ENCODE measurements around the gene SHANK3.

SHANK3 gene

DNA sequence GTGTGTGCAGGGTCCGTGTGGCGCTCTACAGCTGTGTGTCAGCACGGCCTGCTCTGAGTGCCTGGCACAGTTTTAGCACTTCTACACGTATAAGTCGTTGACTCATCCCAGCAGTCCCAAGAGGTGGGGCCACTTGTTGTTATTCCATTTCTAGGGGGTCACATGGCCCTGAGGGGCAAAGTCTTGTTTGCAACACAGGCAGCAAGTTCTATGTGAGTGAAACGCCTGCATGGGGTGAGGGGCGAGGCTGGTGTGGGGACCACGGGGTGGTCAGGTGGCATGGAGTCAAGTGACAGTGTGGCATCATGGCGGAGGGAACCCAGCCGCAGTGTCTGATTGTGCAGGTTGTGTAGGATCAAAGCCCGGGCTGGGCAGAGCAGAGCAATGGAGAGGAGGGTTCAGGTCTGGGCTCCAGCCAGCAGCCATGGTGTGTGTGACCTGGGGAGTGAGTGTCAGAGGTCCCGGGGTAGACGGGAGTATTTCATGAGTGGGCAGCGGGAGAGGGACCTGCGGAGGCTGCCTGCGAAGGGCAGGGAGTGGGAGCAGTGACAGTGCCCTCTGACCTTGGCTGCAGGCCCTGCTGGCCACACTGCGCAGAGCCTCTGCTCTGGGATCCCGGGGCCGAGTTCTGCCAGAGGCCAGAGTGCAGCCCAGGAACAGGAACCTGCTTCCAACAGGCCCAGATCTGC is 27.9 kb downstream of the SHANK3 start:
- DNase-seq: no peak

DNA sequence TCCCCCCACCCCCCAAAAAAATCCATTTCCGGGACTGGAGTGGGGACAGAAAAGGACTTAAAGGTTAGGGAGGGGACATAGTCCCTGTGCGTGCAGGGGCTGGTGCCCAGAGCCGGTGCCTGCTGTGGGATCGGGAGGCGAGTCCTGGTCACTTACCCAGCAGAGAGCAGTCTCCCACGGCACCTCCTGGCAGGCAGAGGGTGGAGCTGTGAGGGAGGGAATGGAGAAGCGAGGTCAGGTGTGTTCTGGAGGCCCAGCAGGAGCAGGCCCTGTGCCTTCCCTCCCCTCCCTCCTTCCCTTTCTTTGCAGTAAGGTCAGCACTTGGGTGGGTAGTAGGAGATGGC is 28.4 kb downstream of the SHANK3 start:
- no peak for DNase-seq

DNA sequence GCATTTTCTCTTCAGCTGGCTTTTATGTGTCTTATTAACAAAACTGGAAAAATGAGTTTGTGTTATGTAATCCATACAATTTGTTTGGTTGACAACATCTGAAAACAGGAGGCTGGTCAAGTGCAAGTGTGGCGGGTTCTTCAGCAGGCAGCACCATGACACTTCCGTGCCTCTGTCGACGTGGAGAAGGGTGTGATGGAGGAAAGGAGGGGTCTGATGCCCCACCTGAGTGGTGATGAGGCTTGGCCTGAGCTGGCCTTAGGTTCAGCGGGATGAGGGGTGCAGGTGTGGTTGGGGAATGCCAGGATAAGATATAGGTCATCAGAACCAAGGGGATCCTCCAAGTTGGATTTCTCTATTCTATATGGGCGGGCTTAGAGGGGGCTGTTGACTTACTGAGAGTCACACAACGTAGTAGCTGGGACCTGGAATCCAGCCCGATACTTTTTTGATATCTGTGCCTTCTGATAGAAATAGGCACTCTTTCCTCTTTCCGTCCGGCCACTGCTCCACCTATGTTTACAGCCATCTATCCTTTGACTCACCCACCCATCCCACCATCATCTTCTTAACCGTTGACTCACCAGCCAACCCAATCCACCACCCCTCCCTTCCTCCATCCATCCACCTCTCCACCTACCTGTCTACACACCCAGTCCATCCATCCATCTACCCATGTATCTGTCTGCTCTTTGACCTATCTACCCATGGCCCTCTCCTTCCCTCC is 29.0 kb downstream of the SHANK3 start:
- DNase-seq: no peak

DNA sequence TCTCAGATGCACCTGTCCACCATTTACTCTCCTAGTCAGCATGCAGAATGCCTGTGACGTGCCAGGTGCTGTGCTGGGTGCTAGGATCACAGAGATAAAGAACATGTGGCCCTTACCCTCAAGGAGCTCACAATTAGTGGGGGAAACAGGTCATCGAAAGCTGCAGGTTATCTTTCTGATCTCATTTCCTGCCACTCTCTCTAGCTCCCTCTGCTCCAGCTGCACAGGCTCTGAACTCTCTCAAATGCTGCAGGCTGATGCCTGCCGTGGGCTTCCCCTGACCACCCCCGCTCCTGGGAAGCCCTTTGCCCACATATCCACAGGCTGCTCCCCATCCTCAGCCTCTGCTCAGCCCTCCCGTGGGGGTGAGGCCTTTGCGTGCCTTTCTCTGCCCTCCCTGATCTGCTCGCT is 29.6 kb downstream of the SHANK3 start:
- DNase-seq: no peak

DNA sequence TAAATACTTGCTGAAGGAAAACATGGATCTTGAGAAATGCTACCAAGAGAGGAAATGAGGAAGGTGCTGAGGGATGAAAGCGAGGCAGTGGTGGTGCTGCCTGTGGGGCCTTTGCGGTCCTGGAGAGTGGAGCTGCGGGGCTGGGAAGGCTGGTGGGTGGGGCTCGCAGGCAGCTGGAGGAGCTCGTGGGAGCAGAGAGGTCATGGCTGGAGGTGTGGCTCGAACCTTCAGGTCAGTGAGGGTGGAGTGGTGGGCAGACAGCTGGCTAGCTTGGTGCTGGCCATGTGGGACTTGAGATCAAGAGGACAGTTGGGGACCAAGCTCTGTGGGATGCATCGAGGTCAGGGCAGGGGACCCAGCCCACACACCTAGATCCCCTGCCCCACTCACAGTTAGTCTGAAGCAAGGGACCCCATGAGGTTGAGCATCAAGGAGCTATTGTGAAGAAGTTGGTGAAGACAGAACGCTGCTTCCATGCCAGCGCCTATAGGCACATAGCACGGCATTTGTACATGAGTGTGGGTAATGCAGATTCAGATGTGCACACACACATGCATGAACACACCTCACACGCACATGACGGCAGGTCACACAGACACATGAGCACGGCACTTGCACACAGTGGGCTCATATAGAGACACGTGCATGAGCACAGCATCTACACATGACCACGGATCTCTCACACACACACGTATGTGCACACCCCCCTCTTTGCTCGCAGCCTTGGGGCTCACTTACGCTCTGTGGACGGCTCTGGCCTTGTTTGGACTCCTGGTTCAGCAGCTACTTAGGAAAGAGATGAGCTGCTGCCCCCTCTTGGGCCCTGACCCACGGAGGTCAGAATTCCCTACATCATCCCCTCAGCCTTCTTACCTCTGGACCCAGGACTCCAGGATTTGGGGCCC is 30.4 kb downstream of the SHANK3 start:
- DNase-seq: no peak

DNA sequence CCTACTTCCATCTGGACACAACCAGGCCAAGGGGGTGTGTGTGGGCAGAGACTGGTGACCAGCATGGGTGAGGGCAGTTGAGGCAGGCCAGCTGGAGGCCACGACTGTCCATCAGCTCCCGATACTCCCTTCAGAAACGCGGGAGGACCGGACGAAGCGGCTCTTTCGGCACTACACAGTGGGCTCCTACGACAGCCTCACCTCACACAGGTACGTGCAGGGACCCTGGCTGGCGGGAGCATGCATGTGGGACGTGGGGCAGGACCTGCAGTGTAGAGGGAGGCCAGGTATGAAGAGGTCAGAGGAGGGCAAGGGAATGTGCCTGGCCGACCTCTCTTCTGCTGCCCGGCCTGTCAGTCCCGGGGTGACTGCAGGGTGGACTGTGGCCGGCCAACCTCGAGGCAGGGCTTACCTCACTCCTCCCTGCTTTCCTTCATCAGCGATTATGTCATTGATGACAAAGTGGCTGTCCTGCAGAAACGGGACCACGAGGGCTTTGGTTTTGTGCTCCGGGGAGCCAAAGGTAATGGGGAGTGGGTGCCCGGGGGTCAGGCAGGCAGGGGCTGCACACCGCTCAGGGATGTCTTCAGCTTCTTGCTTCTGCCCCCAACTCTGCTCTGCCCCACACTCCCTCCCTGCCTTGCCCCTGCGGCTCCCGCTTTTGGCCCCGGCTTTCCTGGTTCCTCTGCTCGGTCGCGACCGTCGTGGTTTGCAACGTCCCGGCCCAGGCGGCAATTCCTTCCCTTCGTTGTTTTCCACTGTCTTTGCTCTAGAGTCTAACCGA is 31.3 kb downstream of the SHANK3 start:
- DNase-seq: no peak

DNA sequence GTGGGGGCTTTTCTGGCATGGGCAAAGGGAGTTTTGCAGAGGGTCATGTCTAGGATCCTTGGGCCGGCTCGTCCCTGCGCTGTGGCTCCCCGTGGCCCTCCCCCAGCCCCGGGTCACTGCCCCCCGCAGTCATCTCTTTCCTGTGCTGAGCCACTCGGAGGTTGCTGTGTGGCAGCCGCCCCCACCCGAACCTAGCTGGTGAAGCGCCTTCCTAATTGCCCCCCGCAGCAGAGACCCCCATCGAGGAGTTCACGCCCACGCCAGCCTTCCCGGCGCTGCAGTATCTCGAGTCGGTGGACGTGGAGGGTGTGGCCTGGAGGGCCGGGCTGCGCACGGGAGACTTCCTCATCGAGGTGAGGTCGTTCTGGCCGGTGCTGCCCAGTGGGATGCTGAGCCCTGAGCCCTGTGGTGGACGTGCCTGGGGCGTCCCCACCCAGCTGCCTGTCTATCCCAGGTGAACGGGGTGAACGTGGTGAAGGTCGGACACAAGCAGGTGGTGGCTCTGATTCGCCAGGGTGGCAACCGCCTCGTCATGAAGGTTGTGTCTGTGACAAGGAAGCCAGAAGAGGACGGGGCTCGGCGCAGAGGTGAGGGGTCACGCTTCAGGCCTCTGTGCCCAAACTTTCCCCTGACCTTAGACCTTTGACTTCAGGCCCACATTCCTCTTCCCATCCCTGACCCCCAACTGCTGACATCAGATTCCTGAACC is 32.0 kb downstream of the SHANK3 start:
- no peak for DNase-seq

DNA sequence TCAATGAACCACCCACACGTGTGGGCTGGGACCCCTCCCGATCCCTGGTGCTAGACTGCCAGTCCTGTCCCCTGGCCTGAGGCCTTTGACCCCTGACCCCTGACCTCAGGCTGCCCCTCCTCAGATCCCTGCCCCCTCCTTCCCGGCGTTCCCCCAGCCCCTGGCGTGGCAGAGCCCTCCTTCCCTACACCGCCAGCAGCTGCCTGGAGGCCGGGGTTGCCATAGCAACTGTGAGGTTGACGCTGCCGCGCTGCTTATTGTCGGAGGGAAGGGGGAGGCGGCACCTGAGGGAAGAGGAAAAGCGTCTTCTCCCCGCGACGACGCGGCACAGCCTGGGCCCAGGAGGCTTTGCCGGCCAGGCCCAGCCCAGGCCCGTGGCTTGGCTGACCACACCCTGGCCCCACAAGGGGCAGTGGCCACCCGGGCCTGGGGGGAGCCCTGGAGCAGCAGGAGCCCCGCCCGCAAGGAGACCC is 32.6 kb downstream of the SHANK3 start:
- no peak for DNase-seq

DNA sequence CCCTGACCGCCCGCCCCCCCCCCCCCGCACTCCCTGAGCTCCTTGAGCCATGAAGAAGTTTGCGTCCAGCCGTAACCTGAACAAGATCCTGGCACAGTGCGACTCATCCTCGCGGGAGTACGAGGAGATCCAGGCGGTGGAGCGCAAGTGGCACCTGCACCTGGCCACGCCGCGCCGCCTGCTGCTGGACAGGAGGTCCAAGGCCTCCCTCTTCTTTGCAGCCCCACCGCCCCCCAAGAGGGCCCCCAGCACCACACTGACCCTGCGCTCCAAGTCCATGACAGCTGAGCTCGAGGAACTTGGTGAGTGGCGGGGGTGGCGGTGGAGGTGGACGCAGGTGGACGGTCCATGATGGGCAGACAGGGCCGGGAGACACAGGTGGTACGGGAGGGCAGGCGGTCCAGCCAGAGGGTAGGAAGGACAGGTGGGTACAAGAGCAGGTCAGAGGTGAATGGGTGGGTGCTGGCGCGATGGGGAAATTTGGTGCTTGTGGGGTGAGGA is 33.3 kb downstream of the SHANK3 start:
- DNase-seq: no peak

DNA sequence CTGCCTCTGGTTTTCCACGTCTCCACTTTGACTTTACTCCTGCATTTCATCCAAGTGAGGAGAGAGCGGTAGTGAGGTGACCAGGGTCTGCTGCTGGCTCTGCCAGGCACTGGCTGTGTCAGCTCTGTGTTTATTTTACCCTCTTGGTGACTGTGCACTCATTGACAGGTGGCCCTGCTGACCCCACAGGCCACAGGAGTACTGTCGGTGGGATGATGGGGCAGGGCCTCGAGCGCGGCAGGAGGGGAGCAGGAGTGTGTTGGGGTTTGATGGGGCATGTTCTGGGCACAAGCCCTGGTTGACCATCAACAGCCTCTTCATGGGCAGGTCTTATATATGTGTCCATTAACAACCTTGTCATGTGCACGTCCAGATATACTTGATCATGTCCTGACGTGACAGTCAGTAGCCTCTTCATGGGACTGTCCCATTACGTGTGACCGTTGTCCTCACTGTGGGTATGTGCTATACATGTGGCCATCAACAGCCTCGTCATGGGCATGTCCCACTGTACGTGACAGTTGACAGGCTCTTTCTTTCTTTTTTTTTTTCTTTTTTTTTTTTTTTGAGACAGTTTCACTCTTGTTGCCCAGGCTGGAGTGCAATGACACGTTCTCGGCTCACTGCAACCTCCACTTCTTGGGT is 34.0 kb downstream of the SHANK3 start:
- no peak for DNase-seq

DNA sequence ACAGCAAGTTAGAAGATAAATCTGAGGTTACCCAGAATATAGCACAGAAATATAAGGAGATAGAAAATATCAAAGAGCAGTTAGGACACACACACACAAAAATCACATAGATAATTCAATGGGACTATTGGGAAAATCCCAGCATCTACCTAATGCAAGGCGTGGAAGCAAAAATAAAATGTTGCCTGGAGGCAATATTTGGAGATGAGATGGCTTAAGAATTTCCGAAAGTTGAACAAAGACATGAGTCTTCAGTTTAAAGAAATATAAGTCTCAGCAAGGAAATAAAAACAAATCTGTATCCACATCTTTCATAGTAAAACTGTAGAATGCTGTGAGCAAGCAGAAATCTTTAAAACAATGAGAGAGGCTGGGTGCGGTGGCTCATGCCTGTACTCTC is 35.9 kb downstream of the SHANK3 start:
- no peak for DNase-seq

DNA sequence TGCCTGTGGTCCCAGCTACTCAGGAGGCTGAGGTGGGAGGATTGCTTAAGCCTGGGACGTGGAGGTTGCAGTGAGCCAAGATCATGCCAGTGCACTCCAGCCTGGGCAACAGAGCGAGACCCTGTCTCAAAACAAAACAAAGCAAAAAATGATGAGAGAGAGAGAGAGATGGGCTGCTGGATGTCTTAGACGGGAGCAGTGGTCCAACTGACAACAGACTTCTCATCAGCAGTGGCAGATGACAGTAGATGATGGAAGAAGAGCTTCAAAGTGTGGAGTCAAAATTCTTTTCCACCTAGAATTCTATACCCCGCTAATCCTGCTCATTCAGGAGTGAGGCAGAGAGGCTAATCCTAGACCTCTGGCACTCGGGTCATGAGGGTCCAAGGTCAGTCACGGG is 36.4 kb downstream of the SHANK3 start:
- DNase-seq: no peak

DNA sequence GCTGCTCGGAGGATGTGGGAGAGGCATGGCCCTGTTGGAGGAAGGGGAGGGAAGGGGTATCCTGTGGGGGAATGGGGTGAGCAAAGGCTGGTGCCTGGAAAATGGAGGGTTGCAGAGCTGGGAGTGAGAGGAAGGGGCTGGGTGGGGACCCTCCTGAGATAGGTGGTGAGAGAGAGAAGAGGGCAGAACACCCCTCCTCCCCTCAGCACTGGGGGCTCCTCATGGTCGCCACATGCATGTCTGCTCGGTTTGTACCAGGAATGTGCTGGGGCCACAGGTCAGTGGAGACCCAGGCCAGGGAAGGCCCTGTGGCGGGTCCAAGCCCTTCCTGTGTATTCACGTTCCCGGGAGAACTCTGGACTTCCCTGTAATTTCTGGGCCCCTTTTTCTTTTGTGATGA is 37.6 kb downstream of the SHANK3 start:
- DNase-seq: no peak

DNA sequence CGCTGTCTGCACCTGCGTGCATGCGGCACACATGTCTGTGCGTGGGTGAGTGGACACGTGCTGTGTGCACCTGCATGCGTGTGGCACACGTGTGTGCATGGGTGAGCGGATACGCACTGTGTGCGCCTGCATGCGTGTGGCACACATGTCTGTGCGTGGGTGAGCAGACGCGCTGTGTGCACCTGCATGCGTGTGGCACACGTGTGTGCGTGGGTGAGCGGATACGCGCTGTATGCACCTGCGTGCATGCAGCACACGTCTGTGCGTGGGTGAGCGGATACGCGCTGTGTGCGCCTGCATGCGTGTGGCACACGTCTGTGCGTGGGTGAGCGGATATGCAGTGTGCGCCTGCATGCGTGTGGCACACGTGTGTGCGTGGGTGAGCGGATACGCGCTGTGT is 38.3 kb downstream of the SHANK3 start:
- no peak for DNase-seq

DNA sequence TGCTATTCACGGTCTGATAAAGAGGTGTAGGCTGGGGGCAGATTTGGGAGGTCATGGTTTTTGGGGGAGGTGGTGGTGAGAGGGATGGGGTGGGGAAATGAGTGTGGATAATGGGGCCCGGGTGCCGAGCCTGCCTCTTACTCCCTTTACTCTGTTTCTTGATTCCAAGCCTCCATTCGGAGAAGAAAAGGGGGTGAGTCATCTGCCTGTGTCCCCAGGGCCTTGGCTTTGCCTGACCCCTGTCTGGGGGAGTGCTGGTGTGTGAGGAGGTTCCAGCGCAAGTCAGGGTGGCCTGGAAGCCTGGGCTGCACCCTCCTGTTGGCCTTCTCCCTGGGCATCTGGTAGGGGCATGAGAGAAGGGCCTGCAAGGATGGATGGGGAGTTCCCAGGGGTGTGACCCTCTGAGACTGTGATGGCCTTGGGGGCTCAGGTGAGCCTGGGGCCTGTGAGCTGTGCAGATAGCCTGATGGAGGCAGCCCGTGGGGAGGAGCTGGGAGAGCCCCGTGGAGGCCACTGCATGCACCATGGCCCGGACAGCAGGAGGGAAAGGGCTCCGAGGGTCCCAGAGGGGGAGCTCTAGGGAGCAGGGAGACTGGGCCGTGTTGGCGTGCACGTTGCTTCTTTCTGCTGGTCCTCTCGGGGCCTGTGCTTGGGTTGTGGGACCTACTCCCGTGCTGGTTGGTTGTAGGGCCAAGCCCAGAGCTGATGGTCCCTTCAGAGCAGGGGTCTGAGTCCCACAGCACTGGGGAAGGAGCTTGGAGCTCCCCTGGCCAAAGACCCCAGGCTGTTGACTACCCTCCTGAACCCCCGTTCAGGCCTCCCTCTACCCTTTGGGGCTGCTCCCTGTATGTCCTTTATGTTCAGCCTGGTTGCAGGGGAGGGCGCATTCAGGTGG is 39.1 kb downstream of the SHANK3 start:
- no peak for DNase-seq

DNA sequence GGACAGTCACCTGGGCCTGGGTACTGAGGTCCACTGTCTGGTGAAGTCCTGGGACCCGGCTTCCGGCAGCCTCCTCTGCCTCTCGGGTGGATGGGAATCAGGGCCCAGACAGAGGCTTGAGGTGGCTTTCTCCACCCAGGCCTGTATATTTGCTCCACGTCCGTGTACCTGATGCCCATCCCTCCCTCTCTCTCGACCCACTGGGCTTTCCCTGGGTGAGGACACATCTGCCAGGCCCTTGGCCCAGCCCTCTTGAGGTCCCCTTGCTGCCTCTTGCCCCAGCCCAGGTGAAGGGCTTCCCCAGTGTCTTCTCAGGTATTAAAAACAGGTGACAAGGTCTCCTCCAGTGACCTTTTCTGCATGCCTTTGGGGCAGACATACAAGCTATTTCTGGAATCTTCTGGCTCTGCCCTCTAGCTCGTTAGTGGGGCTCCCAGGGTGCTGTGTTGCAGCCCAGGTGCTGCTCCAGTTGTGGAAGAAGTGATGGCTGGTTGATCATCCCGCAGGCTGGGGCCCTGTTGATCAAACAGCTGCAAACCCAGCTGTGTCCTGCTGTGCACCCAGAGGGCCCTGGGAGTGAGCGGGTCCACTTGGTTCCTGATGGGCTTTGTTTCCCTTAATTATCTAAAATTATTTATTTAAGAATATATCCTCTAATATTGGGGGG is 39.9 kb downstream of the SHANK3 start:
- DNase-seq: no peak

DNA sequence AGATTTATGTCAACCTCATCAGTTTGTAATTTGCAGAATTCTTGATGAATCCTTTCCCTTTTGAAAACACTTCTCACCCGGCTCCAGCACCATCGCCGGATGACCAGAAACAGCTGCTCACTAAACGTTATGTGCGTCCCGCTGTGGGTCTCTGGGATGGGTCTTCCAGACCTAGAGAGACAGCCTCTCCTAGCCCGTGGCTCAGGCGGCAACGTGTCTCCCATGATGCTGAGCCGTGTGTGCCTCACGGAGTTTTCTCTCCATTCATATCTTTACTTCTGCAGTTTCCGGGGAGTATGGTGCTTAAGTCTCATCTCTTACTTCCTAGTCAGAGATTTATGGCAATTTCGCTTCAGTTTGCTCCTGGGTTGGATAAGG is 40.4 kb downstream of the SHANK3 start:
- no peak for DNase-seq

DNA sequence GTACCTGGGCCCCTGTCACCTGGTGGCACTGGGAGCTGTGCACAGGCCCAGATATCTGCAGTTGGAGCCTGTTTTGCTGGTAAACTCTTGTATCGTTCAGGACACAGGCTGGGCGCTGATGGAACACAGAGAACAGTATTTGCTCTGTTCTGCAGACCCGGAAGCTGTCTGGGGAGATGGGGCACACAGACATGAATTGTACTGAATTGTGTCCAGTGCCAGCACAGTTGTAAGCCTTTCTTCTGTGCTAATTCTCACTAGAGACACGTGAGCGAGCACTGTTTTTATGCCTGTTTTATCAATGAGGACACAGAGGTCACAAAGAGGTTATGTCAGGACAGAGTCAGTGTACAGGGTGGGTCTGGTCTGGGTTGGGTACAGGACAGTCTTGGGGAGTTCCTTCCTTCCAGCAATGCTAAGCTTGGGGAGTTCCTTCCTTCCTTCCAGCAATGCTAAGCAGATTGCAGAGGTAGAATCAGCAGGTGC is 41.0 kb downstream of the SHANK3 start:
- DNase-seq: no peak

DNA sequence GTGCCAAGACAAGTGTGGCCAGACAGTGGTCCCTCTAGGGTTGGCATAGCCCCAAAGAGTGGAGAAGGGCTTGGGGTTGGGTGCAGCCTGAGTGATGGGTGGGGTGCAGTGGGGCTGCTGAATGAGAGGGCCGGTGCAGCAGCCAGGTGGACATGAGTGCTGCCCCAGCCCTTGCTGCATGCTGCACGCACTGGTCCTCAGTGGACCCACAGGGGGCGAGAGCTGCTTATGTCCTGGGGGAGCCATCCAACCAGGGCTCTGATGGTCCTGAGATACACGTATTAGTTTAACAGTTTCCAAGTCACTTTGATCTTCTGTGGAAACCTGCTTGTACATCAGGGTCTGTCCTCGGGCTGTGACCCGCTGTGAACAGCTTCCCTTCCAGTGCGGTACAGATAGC is 41.5 kb downstream of the SHANK3 start:
- no peak for DNase-seq
